Peyer's patch (tissue), 4 donors: ENCODE measurements around the gene NDC80. TPM values are rescaled to one million over a fixed set of nuclear protein-coding genes. Genes with fewer than 3 reads are reported as not detected.

Experiments used
- DNase-seq, 3 donors: peaks; one replicate each; pipeline ENCODE4 v3.0.0-alpha.2; 2017 to 2019
- H3K27ac ChIP-seq, 4 donors: fragments of 200-600 bp; sonication (generic); one replicate each; pipeline ENCODE4 v1.5.1; 2016 to 2019
- H3K27me3 ChIP-seq, 2 donors: fragments of 200-600 bp; sonication (generic); one replicate each; pipeline ENCODE4 v1.5.1; 2019
- H3K36me3 ChIP-seq, 3 donors: fragments of 200-600 bp; sonication (generic); one replicate each; pipeline ENCODE4 v1.5.1; 2016 to 2019
- H3K4me1 ChIP-seq, 4 donors: fragments of 200-600 bp; sonication (generic); one replicate each; pipeline ENCODE4 v1.5.1; 2016 to 2019
- H3K4me3 ChIP-seq, 4 donors: fragments of 200-600 bp; sonication (generic); 1 replicate in 3 of 4; 2 replicates in 1 of 4; pipeline ENCODE4 v1.5.1; 2016 to 2019; ENCODE audit warnings: mild to moderate bottlenecking in 1 of 4
- H3K9me3 ChIP-seq, 4 donors: fragments of 200-600 bp; sonication (generic); one replicate each; pipeline ENCODE4 v1.5.1; 2016 to 2019; ENCODE audit warnings: mild to moderate bottlenecking in 1 of 4
- CTCF ChIP-seq, 6 experiments: fragments of 450-650 bp in 4 of 6; fragments of 200-600 bp in 2 of 6; sonication (generic) in 1 of 6; IDR thresholded peaks; one replicate each; pipeline ENCODE4 v1.5.1; 2017 to 2019; ENCODE audit warnings: antibody characterized with exemption in 6 of 6, mild to moderate bottlenecking in 3 of 6, moderate library complexity in 1 of 6
- POLR2A ChIP-seq, 2 donors: fragments of 450-650 bp; IDR thresholded peaks; one replicate each; pipeline ENCODE4 v1.5.1; 2017; ENCODE audit warnings: antibody characterized with exemption in 2 of 2, mild to moderate bottlenecking in 2 of 2, moderate library complexity in 2 of 2
- total RNA-seq, 4 donors: library from RNA; depleted of rRNA; stranded (reverse); fragments of >200 nt; gene quantifications; one replicate each; pipeline ENCODE4 v1.1.0, GENCODE V29; 2016

The NDC80 gene
- total RNA-seq, 4 donors from 2014 or later, result 0.54 to 5.0 (median 2.6) TPM

- no peaks in the 10 kb centered on the region for H3K9me3 ChIP-seq
- no peak overlapping the region for H3K4me3 ChIP-seq
- no peaks in the 10 kb centered on the region for H3K27me3 ChIP-seq
- TF ChIP-seq CTCF (IDR thresholded peaks at IDR 0.05) (no peak), POLR2A (IDR thresholded peaks at IDR 0.05) (no peak)
- H3K4me1 ChIP-seq, result no peaks in the 10 kb centered on the region
- no peak overlapping the region for H3K27ac ChIP-seq
- H3K36me3 ChIP-seq, result peaks cover 0 to 15% (median 0%) of the 10 kb centered on the region in 3 donors
- DNase-seq, result no peak
Measured at GRCh38 chr18:2557536-2557935, 13.8 kb upstream of the NDC80 start.

- peaks cover 0 to 12% (median 0%) of the 10 kb centered on the region in 3 donors for H3K36me3 ChIP-seq
- no peak overlapping the region for H3K27ac ChIP-seq
- TF ChIP-seq POLR2A (IDR thresholded peaks at IDR 0.05), result no peak
- TF ChIP-seq CTCF (IDR thresholded peaks at IDR 0.05), result no peak
- H3K4me3 ChIP-seq, result no peak overlapping the region
- H3K4me1 ChIP-seq, result no peaks in the 10 kb centered on the region
- H3K27me3 ChIP-seq, result no peaks in the 10 kb centered on the region
- DNase-seq, result no peak
- H3K9me3 ChIP-seq, result no peaks in the 10 kb centered on the region
Measured at GRCh38 chr18:2559249-2559648, 12.1 kb upstream of the NDC80 start.

DNA sequence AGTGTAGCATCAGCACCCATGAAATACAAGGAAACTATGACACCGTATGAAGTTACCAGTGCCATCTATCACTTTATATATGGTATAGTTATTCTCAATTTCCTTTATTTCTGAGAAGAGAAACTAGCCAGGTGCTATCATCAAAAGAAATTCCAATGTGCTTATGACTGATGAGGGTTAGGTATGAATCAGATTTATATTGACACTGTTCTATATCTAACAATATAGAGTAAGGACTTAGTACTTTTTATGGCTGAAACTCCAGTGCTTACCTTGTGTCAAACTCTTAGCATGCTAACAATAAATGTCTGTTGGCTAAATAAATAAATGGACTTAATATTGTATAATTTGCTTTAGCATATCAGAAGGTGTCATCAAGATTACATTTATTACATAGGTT lies 7.0 kb upstream of the NDC80 start:
- Histone ChIP-seq H3K27me3 (no peaks in the 10 kb centered on the region), H3K36me3 (peaks cover 0 to 9% (median 0%) of the 10 kb centered on the region in 3 donors), H3K4me3 (no peak overlapping the region), H3K9me3 (no peaks in the 10 kb centered on the region), H3K27ac (no peak overlapping the region), H3K4me1 (peaks cover 0 to 6% (median 0%) of the 10 kb centered on the region in 4 donors)
- no peak for DNase-seq
- TF ChIP-seq CTCF (IDR thresholded peaks at IDR 0.05) (no peak), POLR2A (IDR thresholded peaks at IDR 0.05) (no peak)

GRCh38 chr18:2568129-2568528 lies 3.2 kb upstream of the NDC80 start:
- Histone ChIP-seq H3K27me3 (no peaks in the 10 kb centered on the region), H3K27ac (no peak overlapping the region), H3K4me3 (no peak overlapping the region), H3K4me1 (peaks cover 0 to 33% (median 0%) of the 10 kb centered on the region in 4 donors), H3K9me3 (no peaks in the 10 kb centered on the region), H3K36me3 (no peaks in the 10 kb centered on the region)
- TF ChIP-seq POLR2A (IDR thresholded peaks at IDR 0.05), result no peak
- TF ChIP-seq CTCF (IDR thresholded peaks at IDR 0.05), result no peak
- DNase-seq, result no peak

- H3K27me3 ChIP-seq, result no peaks in the 10 kb centered on the region
- H3K4me3 ChIP-seq, result no peak overlapping the region
- no peaks in the 10 kb centered on the region for H3K36me3 ChIP-seq
- no peak overlapping the region for H3K27ac ChIP-seq
- H3K9me3 ChIP-seq, result no peaks in the 10 kb centered on the region
- H3K4me1 ChIP-seq, result peaks cover 0 to 36% (median 0%) of the 10 kb centered on the region in 4 donors
- DNase-seq, result no peak
- TF ChIP-seq POLR2A (IDR thresholded peaks at IDR 0.05) (no peak), CTCF (IDR thresholded peaks at IDR 0.05) (no peak)
Measured at GRCh38 chr18:2568605-2569004, 2.8 kb upstream of the NDC80 start.
